GM12878 (cell line): ENCODE results near the gene DGCR8. TPM values are rescaled to one million over a fixed set of nuclear protein-coding genes. Genes with fewer than 3 reads are reported as not detected.

Experiments
- ATAC-seq: fragments of 200-7000 bp; cut with Tn5 transposase; 3 replicates; pipeline ENCODE4 v1.9.1; 2020; ENCODE audit warnings: mild to moderate bottlenecking, moderate library complexity
- BruUV-seq: library from RNA; stranded (reverse); fragments of 400-500 nt; replicated peaks from 2 replicates; lab custom pipeline; 2021; lab: Mats Ljungman, UMichigan
- CTCF ChIA-PET: fragments of 300-600 bp; sonication (Branson Sonifier 250); formaldehyde crosslinking; extraction: SDS; loops from one replicate; lab custom pipeline; 2021; ENCODE audit warnings: inconsistent platforms; lab: Yijun Ruan, JAX
- POLR2A ChIA-PET: fragments of 350-600 bp; formaldehyde crosslinking; extraction: SDS; loops from one replicate; lab custom pipeline; 2021; ENCODE audit warnings: inconsistent platforms; lab: Charles Lee
- RAD21 ChIA-PET: fragments of 300-600 bp; sonication (Branson Sonifier 250); formaldehyde crosslinking; loops from one replicate; lab custom pipeline; 2023; ENCODE audit warnings: antibody characterized with exemption; ENCODE audit not compliant: unreplicated experiment; lab: Charles Lee
- SMC1A ChIA-PET: fragments of 300-600 bp; sonication (Branson Sonifier 250); formaldehyde crosslinking; loops from one replicate; lab custom pipeline; 2023; ENCODE audit not compliant: unreplicated experiment, uncharacterized antibody; lab: Charles Lee
- DNase-seq: peaks from one replicate; pipeline ENCODE4 v3.0.0-alpha.2; 2011; ENCODE audit warnings: low read depth, low spot score
- FAIRE-seq: peaks from 3 replicates; lab custom pipeline; 2011; peaks lifted over from hg19 to GRCh38; lab: Jason Lieb, UNC
- H2AFZ ChIP-seq: 2 replicates; pipeline ENCODE4 v1.6.0; 2011; ENCODE audit warnings: low read depth, low read length, control low read depth; ENCODE audit not compliant: control insufficient read depth
- H3K27ac ChIP-seq: 2 replicates; pipeline ENCODE4 v1.5.1; 2011; ENCODE audit warnings: control low read depth; ENCODE audit not compliant: control insufficient read depth, insufficient read depth
- H3K27me3 ChIP-seq, 2 experiments: replicated peaks in 1 of 2; 2 replicates each; pipeline versions ENCODE4 v1.6.0 to v1.6.1; 2011; ENCODE audit warnings: low read length in 1 of 2; ENCODE audit not compliant: control insufficient read depth in 2 of 2, insufficient read depth in 2 of 2
- H3K36me3 ChIP-seq, 2 experiments: 2 replicates each; pipeline ENCODE4 v1.5.1; 2011; ENCODE audit warnings: low read length in 1 of 2; ENCODE audit not compliant: control insufficient read depth in 2 of 2, insufficient read depth in 2 of 2
- H3K4me1 ChIP-seq: 2 replicates; pipeline ENCODE4 v1.6.1; 2011; ENCODE audit warnings: mild to moderate bottlenecking, low read length, moderate library complexity, mixed read lengths; ENCODE audit not compliant: control insufficient read depth, insufficient read depth
- H3K4me2 ChIP-seq: 2 replicates; pipeline ENCODE4 v1.6.0; 2011; ENCODE audit warnings: control low read depth; ENCODE audit not compliant: control insufficient read depth, insufficient read depth
- H3K4me3 ChIP-seq: fragments of 200-600 bp; sonication (generic); 2 replicates; pipeline ENCODE4 v1.5.1; 2016
- H3K79me2 ChIP-seq: 2 replicates; pipeline ENCODE4 v1.6.0; 2011; ENCODE audit warnings: low read length; ENCODE audit not compliant: control insufficient read depth, insufficient read depth
- H3K9ac ChIP-seq: 2 replicates; pipeline ENCODE4 v1.8.0; 2011; ENCODE audit warnings: low read length, control low read depth, mixed read lengths; ENCODE audit not compliant: control insufficient read depth, insufficient read depth
- H3K9me3 ChIP-seq: replicated peaks from 3 replicates; pipeline ENCODE4 v1.5.1; 2011; ENCODE audit warnings: mild to moderate bottlenecking, low read length; ENCODE audit not compliant: control insufficient read depth, insufficient read depth
- H4K20me1 ChIP-seq: 2 replicates; pipeline ENCODE4 v1.6.0; 2011; ENCODE audit not compliant: control insufficient read depth, insufficient read depth
- WGBS: methylation state at CpG from one replicate; pipeline ENCODE4 v1.1.6; 2016; ENCODE audit warnings: low lambda C conversion rate; ENCODE audit not compliant: insufficient replicate concordance, insufficient coverage; ENCODE audit errors: missing lambda C conversion rate; 5-methylcytosine and 5-hydroxymethylcytosine counted together
- in situ Hi-C: fragments of 300-500 bp; cut with MboI; formaldehyde crosslinking; loops from 9 replicates; pipeline ENCODE4 v1.14.3; 2018; ENCODE audit warnings: mixed read lengths
- intact Hi-C: fragments of 100-400 bp; cut with micrococcal nuclease; formaldehyde crosslinking; loops from one replicate; pipeline ENCODE4 v1.14.2; 2022; ENCODE audit not compliant: unreplicated experiment
- polyA plus RNA-seq, 11 experiments: library from polyadenylated mRNA; depleted of rRNA in 4 of 11; unstranded in 6 of 11; stranded (reverse) in 5 of 11; fragments of >200 nt; fragmentation: Nextera tagmentation in 4 of 11; fragmentation: Illumina TruSeq in 1 of 11; extraction: Ambion mirVana in 4 of 11; extraction: Trizol in 1 of 11; gene quantifications; 1 replicate in 1 of 11; 2 replicates in 10 of 11; pipeline versions ENCODE4 v1.2.1 to v1.2.3, GENCODE V29; 2011 to 2016; ENCODE audit warnings: inconsistent platforms in 2 of 11, missing spikeins in 2 of 11, low read depth in 1 of 11
- total RNA-seq, 4 experiments: library from RNA; depleted of rRNA in 3 of 4; stranded (reverse); fragments of >200 nt in 3 of 4; fragmentation: Illumina TruSeq in 1 of 4; extraction: Trizol in 1 of 4; gene quantifications; 2 replicates each; pipeline versions ENCODE4 v1.2.1 to v1.2.3, GENCODE V29; 2013 to 2021
- TF ChIP-seq, protein P1 (sequence below): fragments of 450-650 bp; IDR thresholded peaks from 2 replicates; pipeline ENCODE4 v1.6.1; 2018; ENCODE audit warnings: mild to moderate bottlenecking, low read depth, moderate library complexity; ENCODE audit not compliant: partially characterized antibody
- TF ChIP-seq, protein P2 (sequence below): fragments of 450-650 bp; IDR thresholded peaks from 2 replicates; pipeline ENCODE4 v1.6.1; 2017; ENCODE audit warnings: mild to moderate bottlenecking

DGCR8 gene
- total and polyA plus RNA-seq, 10 of the 15 experiments (the other 5 are each of a cell fraction or from before 2014, with no cell fraction given) = 1.2 to 35.1 (median 17.2) TPM

DNA sequence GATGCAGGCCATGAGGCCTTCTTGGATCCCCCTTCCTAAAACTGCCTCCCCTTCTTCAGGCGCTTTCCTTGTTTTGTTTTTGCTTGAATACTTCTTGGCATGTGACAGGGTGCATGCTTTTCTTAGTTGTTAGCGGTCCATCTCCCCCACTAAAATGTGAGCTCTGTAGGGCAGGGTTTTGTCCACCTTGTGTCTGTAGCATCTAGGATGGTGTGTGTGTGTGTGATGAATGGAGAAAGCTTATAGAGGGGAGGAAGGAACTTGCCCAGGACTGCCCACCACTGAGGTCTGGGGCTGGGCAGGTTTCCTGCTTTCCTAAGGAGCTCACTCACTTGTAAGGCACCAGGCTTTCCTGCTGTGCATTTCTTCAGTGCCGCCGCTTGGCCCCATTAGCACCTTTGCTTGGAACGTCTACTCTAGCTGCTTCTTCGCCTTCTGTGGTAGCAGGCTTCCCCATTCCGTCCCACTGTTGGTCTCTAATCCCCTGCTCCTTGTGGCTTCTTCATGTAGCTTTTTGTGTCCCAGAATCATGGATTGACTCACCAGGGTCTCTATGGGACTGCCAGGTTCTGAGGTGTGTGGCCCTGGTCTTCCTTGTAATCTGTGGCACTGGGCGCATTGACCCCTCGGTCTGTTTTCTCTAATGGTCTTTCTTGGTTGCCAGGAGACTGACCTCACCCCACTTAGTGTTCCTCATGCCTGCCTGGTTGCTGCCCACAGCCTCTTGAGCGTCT, 3.3 kb downstream of the DGCR8 start:
- H3K36me3 ChIP-seq = peaks cover 11 to 15% of the 10 kb centered on the region in 2 experiments
- FAIRE-seq (no peak), ATAC-seq (no peak), DNase-seq (no peak)
- intact Hi-C loops = no loop called here
- H3K27me3 ChIP-seq = no peaks in the 10 kb centered on the region
- in situ Hi-C loops = no loop called here
- SMC1A ChIA-PET = no interaction called here
- no peak overlapping the region for H3K27ac ChIP-seq
- peaks cover 8% of the 10 kb centered on the region for H3K4me1 ChIP-seq
- RAD21 ChIA-PET = no interaction called here
- POLR2A ChIA-PET = interaction anchor here (0.8 kb wide), 1 partner anchor 34 kb away, joined by 3 read pairs; the partner anchor contains the start of gene TRMT2A
- CTCF ChIA-PET = interaction anchor here (1.1 to 1.2 kb wide), 2 partner anchors 16 to 118 kb away, joined by 3 read pairs; no protein-coding TSS in a partner anchor
- peak overlapping the region; percentile 32; the same call in 1 of the 2 replicates for H3K4me3 ChIP-seq
- peak overlapping the region; percentile 46 for H3K4me2 ChIP-seq
- H4K20me1 ChIP-seq = no peaks in the 10 kb centered on the region
- peaks cover 57% of the 10 kb centered on the region for H3K79me2 ChIP-seq
- TF ChIP-seq, protein P1, sequence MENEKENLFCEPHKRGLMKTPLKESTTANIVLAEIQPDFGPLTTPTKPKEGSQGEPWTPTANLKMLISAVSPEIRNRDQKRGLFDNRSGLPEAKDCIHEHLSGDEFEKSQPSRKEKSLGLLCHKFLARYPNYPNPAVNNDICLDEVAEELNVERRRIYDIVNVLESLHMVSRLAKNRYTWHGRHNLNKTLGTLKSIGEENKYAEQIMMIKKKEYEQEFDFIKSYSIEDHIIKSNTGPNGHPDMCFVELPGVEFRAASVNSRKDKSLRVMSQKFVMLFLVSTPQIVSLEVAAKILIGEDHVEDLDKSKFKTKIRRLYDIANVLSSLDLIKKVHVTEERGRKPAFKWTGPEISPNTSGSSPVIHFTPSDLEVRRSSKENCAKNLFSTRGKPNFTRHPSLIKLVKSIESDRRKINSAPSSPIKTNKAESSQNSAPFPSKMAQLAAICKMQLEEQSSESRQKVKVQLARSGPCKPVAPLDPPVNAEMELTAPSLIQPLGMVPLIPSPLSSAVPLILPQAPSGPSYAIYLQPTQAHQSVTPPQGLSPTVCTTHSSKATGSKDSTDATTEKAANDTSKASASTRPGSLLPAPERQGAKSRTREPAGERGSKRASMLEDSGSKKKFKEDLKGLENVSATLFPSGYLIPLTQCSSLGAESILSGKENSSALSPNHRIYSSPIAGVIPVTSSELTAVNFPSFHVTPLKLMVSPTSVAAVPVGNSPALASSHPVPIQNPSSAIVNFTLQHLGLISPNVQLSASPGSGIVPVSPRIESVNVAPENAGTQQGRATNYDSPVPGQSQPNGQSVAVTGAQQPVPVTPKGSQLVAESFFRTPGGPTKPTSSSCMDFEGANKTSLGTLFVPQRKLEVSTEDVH = no peak
- TF ChIP-seq, protein P2, sequence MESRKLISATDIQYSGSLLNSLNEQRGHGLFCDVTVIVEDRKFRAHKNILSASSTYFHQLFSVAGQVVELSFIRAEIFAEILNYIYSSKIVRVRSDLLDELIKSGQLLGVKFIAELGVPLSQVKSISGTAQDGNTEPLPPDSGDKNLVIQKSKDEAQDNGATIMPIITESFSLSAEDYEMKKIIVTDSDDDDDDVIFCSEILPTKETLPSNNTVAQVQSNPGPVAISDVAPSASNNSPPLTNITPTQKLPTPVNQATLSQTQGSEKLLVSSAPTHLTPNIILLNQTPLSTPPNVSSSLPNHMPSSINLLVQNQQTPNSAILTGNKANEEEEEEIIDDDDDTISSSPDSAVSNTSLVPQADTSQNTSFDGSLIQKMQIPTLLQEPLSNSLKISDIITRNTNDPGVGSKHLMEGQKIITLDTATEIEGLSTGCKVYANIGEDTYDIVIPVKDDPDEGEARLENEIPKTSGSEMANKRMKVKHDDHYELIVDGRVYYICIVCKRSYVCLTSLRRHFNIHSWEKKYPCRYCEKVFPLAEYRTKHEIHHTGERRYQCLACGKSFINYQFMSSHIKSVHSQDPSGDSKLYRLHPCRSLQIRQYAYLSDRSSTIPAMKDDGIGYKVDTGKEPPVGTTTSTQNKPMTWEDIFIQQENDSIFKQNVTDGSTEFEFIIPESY = peak; percentile 25; the same call in 1 of the 2 replicates
- no TSS peak for BruUV-seq
- no peak overlapping the region for H3K9ac ChIP-seq
- no peak overlapping the region for H2AFZ ChIP-seq
- H3K9me3 ChIP-seq = no peaks in the 10 kb centered on the region
- WGBS = 93% methylated on average over 10 of the region's 10 CpGs
